ENCODE measurements around the gene ALX4. TPM values are rescaled to one million over a fixed set of nuclear protein-coding genes. Genes with fewer than 3 reads are reported as not detected.
A peak's percentile ranks its signal among the peaks of the same experiment; 100 is the strongest.

Gene ALX4
- polyA plus RNA-seq, 5 donors = 0.05 to 0.37 (median 0.10) TPM

GRCh38 chr11:44244639-44245310, 65.2 kb downstream of the ALX4 start:
- no peak for DNase-seq

- DNase-seq = no peak
Observed at GRCh38 chr11:44243595-44244343, 66.2 kb downstream of the ALX4 start.

DNA sequence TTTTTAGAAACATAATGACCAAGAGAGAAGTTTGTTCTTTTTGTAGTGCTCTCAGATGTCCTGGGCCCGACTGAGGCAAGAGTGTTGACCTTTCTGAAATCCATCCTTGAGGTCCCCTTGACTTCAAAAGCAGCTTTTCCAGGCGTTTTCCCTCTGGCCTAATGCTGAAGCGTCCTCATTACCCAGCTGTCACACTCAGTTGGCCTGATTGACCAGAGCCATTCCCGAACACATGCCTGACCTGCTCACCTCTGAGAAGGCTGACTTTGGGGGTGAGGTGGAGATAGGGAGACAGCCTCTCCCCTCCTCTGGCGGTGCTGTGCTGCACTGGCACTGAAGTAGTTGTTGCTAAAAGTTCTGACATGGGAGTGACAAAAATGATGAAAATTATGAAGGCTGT, 66.9 kb downstream of the ALX4 start:
- DNase-seq = no peak

GRCh38 chr11:44241851-44242250, 68.1 kb downstream of the ALX4 start:
- no peak for DNase-seq

- DNase-seq = peak in 1 of 2 donors; percentile 30
Observed at GRCh38 chr11:44237156-44237555, 72.8 kb downstream of the ALX4 start.

DNA sequence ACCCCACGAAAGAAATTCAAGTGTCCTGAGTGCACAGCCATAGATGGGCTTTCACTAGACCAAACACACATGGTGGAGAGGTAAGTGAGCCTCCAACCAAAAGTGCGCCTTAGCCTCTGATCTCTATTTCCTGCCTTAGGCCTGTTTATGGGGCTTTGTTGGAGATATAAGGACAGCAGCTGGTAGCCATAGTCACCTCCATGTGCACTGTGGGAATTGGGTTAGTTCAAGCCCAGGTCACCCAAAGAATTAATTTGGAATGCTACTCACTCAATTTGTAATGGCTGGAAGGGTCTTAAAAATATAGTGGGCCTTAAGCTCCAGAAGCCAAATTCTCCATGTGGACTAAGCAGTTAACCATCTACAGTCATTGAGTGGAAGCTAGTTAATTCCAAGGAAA, 73.6 kb downstream of the ALX4 start:
- no peak for DNase-seq

DNA sequence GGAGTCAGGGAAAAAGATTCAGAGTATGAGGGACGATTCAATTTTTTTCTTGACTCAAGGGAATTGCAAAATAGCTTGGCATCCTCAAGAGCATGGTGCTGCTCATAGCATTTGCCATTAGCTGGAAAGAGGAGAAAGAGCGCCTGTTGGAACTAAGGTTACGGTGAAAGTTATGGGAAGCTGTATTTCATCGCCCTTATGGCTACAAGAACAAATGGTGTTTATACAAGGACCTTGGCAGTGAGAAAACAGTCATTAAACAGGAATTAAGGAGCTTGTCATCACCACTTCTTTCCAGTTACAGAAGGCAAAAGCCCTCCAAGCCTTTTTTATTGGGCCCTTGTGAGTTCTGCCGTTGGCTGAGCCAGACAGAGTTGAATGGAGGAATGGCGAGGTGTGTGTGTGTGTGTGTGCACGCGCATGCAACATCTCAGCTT, 74.2 kb downstream of the ALX4 start:
- DNase-seq = no peak

DNA sequence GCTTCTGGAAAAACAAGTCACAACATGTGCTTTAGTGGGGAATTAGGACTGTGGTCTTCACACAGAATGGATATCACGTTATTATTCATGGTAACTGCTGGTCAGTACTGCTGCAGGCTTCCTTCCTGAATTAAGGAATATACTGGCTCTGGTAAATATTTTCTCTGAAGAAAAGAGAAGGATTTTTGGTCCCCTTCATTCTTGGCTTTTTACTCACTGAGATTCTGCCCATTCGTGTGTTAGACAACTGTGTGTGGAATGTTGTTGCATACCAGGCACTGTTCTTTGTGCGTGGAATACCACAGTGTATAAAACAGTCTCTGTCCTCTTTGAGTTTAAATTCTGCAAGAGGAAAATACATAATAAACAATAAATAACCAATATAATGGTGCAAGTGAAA, 80.3 kb downstream of the ALX4 start:
- DNase-seq = no peak

- DNase-seq = no peak
Observed at GRCh38 chr11:44229098-44229497, 80.8 kb downstream of the ALX4 start.

- peak in 1 of 2 donors; percentile 35 for DNase-seq
Observed at GRCh38 chr11:44228379-44228778, 81.6 kb downstream of the ALX4 start.

DNA sequence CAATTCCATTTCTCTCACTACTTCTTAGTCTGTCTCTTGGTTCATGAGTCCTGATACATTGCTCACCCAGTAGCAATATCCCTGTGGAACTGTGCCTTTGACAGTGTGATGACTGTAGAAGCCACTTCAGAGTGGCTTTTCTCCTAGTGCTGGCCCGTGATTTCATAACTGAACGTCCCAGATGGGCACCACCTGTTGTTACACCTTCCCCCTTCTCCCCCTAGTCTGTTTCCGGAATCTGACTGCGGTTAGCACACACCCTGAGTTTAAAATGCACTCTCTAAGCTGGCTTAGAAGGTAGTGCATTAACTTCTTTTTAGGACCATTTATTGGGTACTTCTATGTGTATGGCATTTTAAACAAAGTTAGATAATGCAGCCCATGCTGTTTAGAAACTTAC, 83.0 kb downstream of the ALX4 start:
- DNase-seq = no peak

DNA sequence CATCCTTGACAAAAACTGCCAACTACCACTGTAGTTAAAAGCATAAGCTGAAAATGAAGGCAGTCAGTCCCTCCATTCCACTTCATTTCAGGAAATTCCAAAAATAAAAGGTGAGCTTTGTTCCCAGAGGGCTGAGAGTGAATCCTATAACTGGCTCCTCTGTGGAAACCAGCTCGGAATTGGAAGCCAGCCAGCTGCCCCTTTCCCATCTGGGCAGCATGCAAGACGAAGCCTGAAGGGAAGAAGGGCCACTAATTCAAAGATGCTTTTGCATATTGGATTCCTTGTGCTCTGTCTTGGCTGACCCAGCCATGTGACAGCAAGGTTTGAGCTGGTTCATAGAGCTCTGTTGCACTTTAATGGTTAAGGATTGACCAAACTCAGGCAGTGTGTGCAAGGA, 83.4 kb downstream of the ALX4 start:
- no peak for DNase-seq

DNA sequence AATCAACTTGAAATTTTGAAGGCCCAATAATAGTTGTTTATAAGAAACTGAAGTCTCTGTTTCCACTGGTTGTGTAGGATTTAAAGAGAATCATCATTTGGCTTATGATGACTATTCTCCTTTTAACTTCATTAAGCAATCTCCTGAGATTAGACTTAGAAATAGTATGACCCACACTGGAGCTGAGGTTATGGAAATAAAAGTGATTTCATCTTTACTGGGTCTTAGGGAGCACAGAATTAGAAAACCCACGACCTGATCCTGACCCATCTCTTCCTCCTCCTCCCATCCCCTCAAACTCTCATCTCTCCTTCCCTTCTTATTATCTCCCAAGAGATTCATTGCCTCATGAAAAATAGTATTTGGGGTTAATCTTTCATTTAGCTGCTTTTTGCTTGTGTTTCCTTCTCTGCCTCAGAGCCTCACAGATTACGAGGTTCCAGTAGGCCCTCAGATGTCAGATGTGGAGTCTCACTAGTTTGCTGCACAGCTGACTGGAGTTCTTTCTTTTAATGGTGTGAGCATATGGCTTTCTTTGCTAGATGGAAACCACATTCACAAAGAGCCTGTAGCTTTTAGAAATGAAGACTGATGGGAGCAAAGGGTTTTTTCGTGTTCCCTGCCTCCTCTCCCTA, 85.0 kb downstream of the ALX4 start:
- no peak for DNase-seq

DNA sequence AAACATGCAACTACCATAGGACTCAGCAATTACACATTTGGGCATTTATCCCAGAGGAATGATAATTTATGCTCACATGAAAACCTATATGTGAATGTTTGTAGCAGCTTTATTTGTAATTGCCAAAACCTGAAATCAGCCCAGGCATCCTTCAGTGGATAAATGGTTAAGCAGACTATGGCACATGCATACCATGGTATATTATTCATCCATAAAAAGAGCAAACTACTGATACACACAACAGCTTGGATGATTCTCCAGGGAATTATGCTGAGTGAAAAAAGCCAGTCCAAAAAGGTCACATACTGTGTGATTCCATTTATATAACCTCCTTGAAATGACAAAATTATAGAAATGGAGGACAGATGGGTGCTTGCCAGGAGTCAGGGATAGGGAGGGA, 86.7 kb downstream of the ALX4 start:
- no peak for DNase-seq

- DNase-seq = no peak
Observed at GRCh38 chr11:44221992-44222391, 87.9 kb downstream of the ALX4 start.

GRCh38 chr11:44221456-44221855, 88.5 kb downstream of the ALX4 start:
- no peak for DNase-seq

GRCh38 chr11:44219830-44220796, 89.8 kb downstream of the ALX4 start:
- DNase-seq = no peak

DNA sequence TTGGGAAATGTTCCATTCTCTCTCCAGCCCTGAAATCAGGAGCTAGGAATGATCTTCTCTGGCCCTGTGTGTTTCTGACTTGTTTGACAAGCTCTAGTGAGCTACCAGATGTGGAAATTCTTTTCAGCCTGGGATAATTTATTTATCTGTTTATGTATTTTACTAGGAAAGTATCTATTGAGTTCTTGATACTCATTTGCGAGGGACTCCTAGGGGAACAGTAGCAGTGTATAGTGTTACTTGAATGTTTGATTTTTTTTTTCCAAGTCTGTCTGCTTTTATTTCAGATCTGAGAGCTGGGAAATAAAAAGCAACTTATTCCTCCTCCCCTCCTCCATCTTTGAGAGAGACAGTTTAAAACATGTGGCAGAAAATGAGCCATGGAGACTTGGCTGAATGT, 92.5 kb downstream of the ALX4 start:
- no peak for DNase-seq

DNA sequence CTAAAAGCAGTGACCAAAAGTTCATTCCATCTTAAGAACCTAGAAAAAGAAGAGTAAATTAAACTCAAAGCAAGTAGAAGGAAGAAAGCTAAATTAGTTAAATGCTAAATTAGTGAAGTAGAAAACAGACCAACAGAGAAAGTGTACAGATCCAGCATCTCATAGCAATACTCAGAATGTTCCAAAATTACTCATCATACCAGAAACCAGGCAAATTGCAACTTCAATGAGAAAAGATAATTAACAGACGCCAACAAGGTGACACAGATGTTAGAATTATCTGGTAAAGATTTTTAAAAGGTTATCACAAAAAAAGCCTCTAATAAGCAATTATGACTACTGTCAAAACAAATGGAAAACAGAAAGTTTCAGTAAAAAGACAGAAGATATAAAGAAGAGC, 96.8 kb downstream of the ALX4 start:
- no peak for DNase-seq

- no peak for DNase-seq
Observed at GRCh38 chr11:44212128-44212527, 97.8 kb downstream of the ALX4 start.

Measured in right lung (tissue), 5 donors.